H1 (cell line): Measurements from ENCODE around the gene ADD3. TPM values are rescaled to one million over a fixed set of nuclear protein-coding genes. Genes with fewer than 3 reads are reported as not detected.

ENCODE experiments used
- CEBPB ChIP-seq: IDR thresholded peaks from 2 replicates; pipeline ENCODE4 v1.6.1; 2012; ENCODE audit warnings: low read depth, low read length
- CHD2 ChIP-seq: IDR thresholded peaks from 2 replicates; pipeline ENCODE4 v1.6.1; 2012; ENCODE audit warnings: low read length, improper control_type of control experiment
- E2F6 ChIP-seq: IDR thresholded peaks from 2 replicates; pipeline ENCODE4 v1.6.1; 2012; ENCODE audit warnings: inconsistent platforms
- KDM5A ChIP-seq: fragments of 200-600 bp; IDR thresholded peaks from 2 replicates; pipeline ENCODE4 v1.7.1; 2012; ENCODE audit warnings: mild to moderate bottlenecking, low read length, inconsistent platforms, mixed read lengths
- RXRA ChIP-seq: IDR thresholded peaks from 2 replicates; pipeline ENCODE4 v1.6.1; 2011; ENCODE audit warnings: low read depth, mild to moderate bottlenecking, low read length, moderate library complexity; ENCODE audit not compliant: insufficient read depth
- SIN3A ChIP-seq, 2 experiments: IDR thresholded peaks in 1 of 2; conservative IDR thresholded peaks in 1 of 2; 2 replicates each; pipeline ENCODE4 v1.6.1; 2011 to 2012; ENCODE audit warnings: low read length in 2 of 2, improper control_type of control experiment in 1 of 2, low read depth in 1 of 2, mild to moderate bottlenecking in 1 of 2
- polyA plus RNA-seq, 7 experiments: library from polyadenylated mRNA; depleted of rRNA in 3 of 7; stranded (reverse) in 5 of 7; unstranded in 2 of 7; fragments of >200 nt in 5 of 7; fragments of 200-250 nt in 2 of 7; gene quantifications; 1 replicate in 5 of 7; 2 replicates in 1 of 7; 4 replicates in 1 of 7; pipeline versions ENCODE4 v1.2.1 to v1.2.3, GENCODE V29; 2011 to 2013; ENCODE audit warnings: missing spikeins in 2 of 7, mixed read lengths in 2 of 7
- total RNA-seq: library from RNA; stranded (reverse); fragmentation: NEBNext Ultra II Directional; extraction: Animal tissue kit (Norgen Biotek cat#: 25700); gene quantifications from 2 replicates; pipeline ENCODE4 v1.2.1, GENCODE V29; 2021

Gene ADD3
- total and polyA plus RNA-seq, 2 of the 8 experiments (the other 6 are each of a cell fraction or from before 2014, with no cell fraction given): 44.7 to 85.6 TPM

- TF ChIP-seq SIN3A (conservative IDR thresholded peaks at IDR 0.05 in 1 of 2, IDR thresholded peaks at IDR 0.05 in 1 of 2; ENCODE audit: low read depth in 1 of 2, low read length in 2 of 2) (no peak), KDM5A (no peak), CEBPB (no peak), CHD2 (no peak), RXRA (no peak), E2F6 (no peak)
These were observed 9.3 kb downstream of the ADD3 start (continued) for GRCh38 chr10:110017052-110017451.
